ENCODE data around the gene TBC1D3. TPM values are rescaled to one million over a fixed set of nuclear protein-coding genes. Genes with fewer than 3 reads are reported as not detected.
"Not testable (repeated sequence)": the region's sequence is repeated elsewhere in the genome, so short reads cannot be mapped to it uniquely, and the experiment has no call there.

Gene TBC1D3
- total RNA-seq, result not detected

DNA sequence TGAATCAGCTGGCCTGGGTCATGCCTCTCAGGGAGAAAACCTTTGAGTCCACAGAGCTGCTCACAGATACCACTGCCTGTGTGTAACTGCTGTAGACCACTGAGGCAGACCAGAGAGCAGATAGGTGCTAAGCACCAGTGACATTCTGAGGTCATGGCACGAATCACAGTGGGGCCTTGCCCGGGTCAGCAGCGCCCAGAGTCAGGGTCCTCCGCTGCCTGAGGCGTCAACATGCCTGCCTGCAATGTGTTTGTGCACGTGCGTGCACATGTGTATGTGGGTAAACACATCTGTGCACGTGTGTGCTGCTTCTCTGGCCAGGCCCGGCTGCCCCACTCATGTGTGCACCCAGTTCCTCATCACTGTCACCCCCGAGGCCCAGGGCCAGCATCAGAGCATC lies at the start of gene TBC1D3:
TSS of gene TBC1D3 (minus strand) at position 101 of the 400 bp plus-strand sequence. CDS start 1,526 bp downstream, outside the sequence.
- in situ Hi-C loops (cut with MboI; ENCODE audit: low pct_unique_long_range_greater_than_20kb in 2 of 9, low sequenced_read_pairs in 9 of 9, unreplicated experiment in 9 of 9); H3K4me1 ChIP-seq (replicated peaks in 1 of 2); H3K27ac ChIP-seq; ATAC-seq (replicated peaks in 6 of 8); H3K4me3 ChIP-seq: not testable (repeated sequence)
- WGBS, 10 experiments, result no CpG with 5 or more reads among the region's 10 CpGs

DNA sequence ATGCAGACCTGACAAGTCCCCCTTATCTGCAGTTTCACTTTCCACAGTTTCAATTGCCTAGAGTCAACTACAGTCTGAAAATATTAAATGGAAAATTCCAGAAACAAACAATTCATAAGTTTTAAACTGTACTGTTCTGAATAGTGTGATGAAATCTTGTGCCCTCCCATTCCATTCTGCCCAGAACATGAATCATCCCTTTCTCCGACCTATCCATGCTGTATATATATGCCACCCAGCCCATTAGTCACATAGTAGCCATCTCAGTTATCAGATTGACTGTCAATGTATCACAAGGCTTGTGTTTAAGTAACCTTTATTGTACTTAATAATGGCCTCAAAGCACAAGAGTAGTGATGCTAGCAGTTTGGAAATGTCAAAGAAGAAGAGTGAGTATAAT lies 40.4 kb upstream of the TBC1D3 start:
- in situ Hi-C loops (cut with MboI; ENCODE audit: low pct_unique_long_range_greater_than_20kb in 2 of 9, low sequenced_read_pairs in 9 of 9, unreplicated experiment in 9 of 9); H3K4me3 ChIP-seq; H3K27ac ChIP-seq; H3K4me1 ChIP-seq (replicated peaks in 1 of 2): not testable (repeated sequence)
- ATAC-seq (replicated peaks in 6 of 8), result peak in 2 of 8 experiments; percentile 72 to 79
- no CpG with 5 or more reads among the region's 1 CpG for WGBS, 10 experiments

DNA sequence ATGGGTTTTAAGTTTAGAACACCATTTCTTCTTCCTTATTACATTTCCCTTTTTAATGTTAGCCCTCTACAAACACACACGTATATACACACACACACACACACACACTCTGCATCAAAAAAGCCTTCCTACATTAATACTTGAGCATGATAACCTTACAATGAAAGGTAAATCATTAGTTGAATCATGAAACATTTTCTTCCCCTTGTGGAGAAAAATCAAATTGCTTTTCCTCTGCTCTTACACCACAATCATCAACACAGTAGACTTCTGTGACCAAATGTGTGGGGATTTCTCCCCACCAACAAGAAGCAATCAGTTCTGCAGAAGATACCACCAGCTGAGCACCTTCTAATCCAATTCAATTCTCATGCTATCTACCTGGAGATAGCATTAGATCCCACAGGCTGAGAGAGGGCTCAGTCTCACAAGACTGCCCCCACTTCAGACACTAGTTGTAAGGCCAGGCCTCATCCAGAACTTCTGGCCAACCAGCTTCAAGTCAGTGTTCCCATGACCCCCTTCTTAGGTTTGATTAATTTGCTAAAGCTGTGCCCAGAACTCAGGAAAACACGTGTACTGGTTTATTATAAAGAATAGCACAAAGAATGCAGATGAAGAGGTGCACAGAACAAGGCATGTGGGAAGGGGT lies 33.6 kb upstream of the TBC1D3 start:
- H3K4me1 ChIP-seq (replicated peaks in 1 of 2); in situ Hi-C loops (cut with MboI; ENCODE audit: low pct_unique_long_range_greater_than_20kb in 2 of 9, low sequenced_read_pairs in 9 of 9, unreplicated experiment in 9 of 9); H3K4me3 ChIP-seq; H3K27ac ChIP-seq: not testable (repeated sequence)
- no CpG with 5 or more reads among the region's 2 CpGs for WGBS, 10 experiments
- peak in 1 of 8 experiments; percentile 19 for ATAC-seq (replicated peaks in 6 of 8)

DNA sequence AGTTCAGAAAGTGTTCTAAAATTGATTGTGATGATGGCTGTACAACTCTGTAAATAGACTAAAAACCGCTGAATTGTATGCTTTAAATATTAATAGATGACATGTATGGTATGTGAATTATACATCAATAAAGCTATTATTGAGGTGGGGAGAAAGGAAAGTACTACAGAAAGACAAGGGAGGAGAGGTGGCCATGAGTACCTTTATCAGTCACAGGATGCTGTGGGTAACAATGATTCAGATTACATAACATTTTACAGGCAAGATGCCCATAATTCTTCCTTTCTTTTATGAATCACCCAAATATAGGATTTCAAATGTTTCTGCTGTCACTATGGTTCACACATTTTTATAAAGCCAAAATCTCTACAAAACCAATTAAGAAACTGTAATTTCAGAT lies 28.5 kb upstream of the TBC1D3 start:
- WGBS, 10 experiments, result no CpG with 5 or more reads among the region's 1 CpG

DNA sequence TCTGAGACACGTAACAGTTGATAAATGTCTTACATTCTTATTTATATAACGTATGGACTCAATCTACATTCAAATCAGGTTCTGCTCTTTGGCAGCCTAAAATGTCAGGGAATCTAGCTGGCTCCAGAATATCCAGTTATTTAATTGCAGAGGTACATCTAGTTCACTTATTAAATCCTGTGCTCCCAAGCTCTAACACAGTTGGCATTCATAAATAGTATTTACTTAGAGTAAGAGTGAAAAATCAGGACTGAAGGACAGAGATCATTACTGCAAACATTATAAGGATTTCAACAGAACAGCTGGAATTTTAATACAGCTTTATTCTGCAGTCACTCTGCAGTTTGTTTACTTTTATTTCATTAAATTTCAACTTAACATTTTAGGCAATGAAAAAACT lies 7.9 kb upstream of the TBC1D3 start:
- H3K4me3 ChIP-seq; ATAC-seq (replicated peaks in 6 of 8); H3K27ac ChIP-seq; H3K4me1 ChIP-seq (replicated peaks in 1 of 2); in situ Hi-C loops (cut with MboI; ENCODE audit: low pct_unique_long_range_greater_than_20kb in 2 of 9, low sequenced_read_pairs in 9 of 9, unreplicated experiment in 9 of 9): not testable (repeated sequence)
- WGBS, 10 experiments, result no CpG with 5 or more reads among the region's 2 CpGs

More for the DNA sequence above, 28.5 kb upstream of the TBC1D3 start:
- H3K4me3 ChIP-seq; H3K4me1 ChIP-seq (replicated peaks in 1 of 2); ATAC-seq (replicated peaks in 6 of 8); in situ Hi-C loops (cut with MboI; ENCODE audit: low pct_unique_long_range_greater_than_20kb in 2 of 9, low sequenced_read_pairs in 9 of 9, unreplicated experiment in 9 of 9); H3K27ac ChIP-seq: not testable (repeated sequence)

DNA sequence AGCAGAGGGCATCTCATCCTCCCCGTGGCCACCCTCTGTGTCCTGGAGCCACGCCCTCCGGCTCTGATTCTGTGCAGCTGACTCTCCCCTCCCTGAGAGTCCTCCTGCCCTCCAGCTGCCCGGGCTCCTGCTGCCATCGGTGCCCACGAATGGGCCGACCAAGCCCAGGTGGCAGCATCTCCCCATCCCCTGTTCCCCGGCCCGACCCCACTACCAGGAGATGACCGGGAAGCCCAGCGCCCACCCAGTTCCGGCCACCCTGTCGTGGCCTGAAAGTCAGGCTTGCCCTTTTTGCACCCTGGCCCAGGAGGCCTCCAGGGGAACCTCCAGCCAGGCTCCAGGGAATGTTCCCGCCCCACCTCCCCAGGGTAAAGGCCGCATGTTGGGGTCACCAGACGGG lies 57.5 kb downstream of the TBC1D3 start:
- WGBS, 10 experiments, result no CpG with 5 or more reads among the region's 16 CpGs
- ATAC-seq (replicated peaks in 6 of 8); H3K27ac ChIP-seq; in situ Hi-C loops (cut with MboI; ENCODE audit: low pct_unique_long_range_greater_than_20kb in 2 of 9, low sequenced_read_pairs in 9 of 9, unreplicated experiment in 9 of 9); H3K4me3 ChIP-seq; H3K4me1 ChIP-seq (replicated peaks in 1 of 2): not testable (repeated sequence)

Other genes starting within 250 kb of the TBC1D3 start
- gene TBC1D3L, start 203.5 kb downstream of the TBC1D3 start, total RNA-seq, result 10 to 100 TPM in 1 of 8 experiments, 1 to 10 TPM in 7; 3.7 to 11.7 (median 7.0) TPM
- under 1 TPM in 5 of 8 experiments, not detected in 3; 0.11 to 0.85 (median 0.25) TPM for gene TBC1D3D, start 188.6 kb downstream of the TBC1D3 start, total RNA-seq
- gene TBC1D3C, start 123.9 kb downstream of the TBC1D3 start, total RNA-seq, result under 1 TPM in 2 of 8 experiments, not detected in 6; 0.25 to 0.55 TPM
- gene TBC1D3E, start 64.6 kb downstream of the TBC1D3 start, total RNA-seq, result not detected
- 10 to 100 TPM; 28.0 to 58.7 (median 39.6) TPM for gene MRPL45, start 104.6 kb upstream of the TBC1D3 start, total RNA-seq
- gene GPR179, start 151.4 kb upstream of the TBC1D3 start, total RNA-seq, result 1 to 10 TPM in 4 of 8 experiments, under 1 TPM in 4; 0.36 to 2.9 (median 0.82) TPM
- 10 to 100 TPM in 7 of 8 experiments, 1 to 10 TPM in 1; 9.1 to 24.6 (median 19.4) TPM for gene SOCS7, start 159.3 kb upstream of the TBC1D3 start, total RNA-seq
- gene ARHGAP23, start 235.9 kb upstream of the TBC1D3 start, total RNA-seq, result 10 to 100 TPM in 6 of 8 experiments, 1 to 10 TPM in 2; 5.2 to 21.1 (median 14.0) TPM

Measured in motor neuron (in vitro differentiated cells).